DND-41 (cell line): ENCODE data around the gene TNS3.

Experiments
- CTCF ChIP-seq: IDR thresholded peaks from 2 replicates; pipeline ENCODE4 v1.5.1; 2012; ENCODE audit warnings: borderline replicate concordance, low read length, moderate library complexity, mild to moderate bottlenecking; ENCODE audit not compliant: poor library complexity, severe bottlenecking; ENCODE audit errors: extremely low read depth
- EZH2 ChIP-seq: IDR thresholded peaks from 3 replicates; pipeline ENCODE4 v1.6.1; 2012; ENCODE audit warnings: borderline replicate concordance, low read depth, mild to moderate bottlenecking, moderate library complexity, low read length, inconsistent platforms; ENCODE audit not compliant: severe bottlenecking

GRCh38 chr7:47511699-47512370, 70.1 kb downstream of the TNS3 start:
- TF ChIP-seq CTCF (no peak), EZH2 (no peak)
